Measurements from ENCODE around the gene DNAH10. TPM values are rescaled to one million over a fixed set of nuclear protein-coding genes. Genes with fewer than 3 reads are reported as not detected.

Gene DNAH10
- total RNA-seq, 1 experiment from 2014 or later, result 0.09 TPM

DNA sequence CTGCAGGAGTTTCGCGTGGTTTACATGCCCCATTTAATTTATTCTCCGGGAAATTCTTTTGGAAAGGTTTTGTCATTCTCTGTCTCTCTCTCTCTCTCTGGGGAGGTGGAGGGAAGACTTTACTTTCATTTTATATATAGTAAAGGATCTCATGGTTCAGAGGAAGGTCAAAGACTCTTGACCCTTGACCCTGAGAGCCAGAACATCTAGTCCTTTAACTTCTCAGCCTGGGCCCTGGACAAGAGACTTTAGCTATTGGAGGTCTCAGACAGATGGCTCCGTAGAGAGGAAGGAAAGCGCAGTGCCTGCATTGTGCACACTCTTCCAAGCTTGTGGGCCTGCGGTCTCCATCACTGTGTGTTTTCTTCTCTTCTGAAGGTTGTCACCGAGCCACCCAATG is 166.8 kb downstream of the DNAH10 start:
- Mint-ChIP-seq H3K9me3 (no peaks in the 10 kb centered on the region), H3K4me3 (no peak overlapping the region), H3K36me3 (no peaks in the 10 kb centered on the region), H3K27me3 (ENCODE audit: low read depth) (peaks cover 7% of the 10 kb centered on the region), H3K4me1 (no peaks in the 10 kb centered on the region), H3K27ac (no peak overlapping the region)
- no peak for ATAC-seq
- DNase-seq (ENCODE audit: low spot score), result no peak
- ChIA-PET POLR2A (no interaction called here), CTCF (interaction anchor here (4.3 kb wide), 1 partner anchor 10 kb away, joined by 36 read pairs; no protein-coding TSS in a partner anchor)
- TF ChIP-seq GRHL2 (CRISPR knock-in tag; IDR thresholded peaks at IDR 0.05; ENCODE audit: insufficient replicate concordance, severe bottlenecking) (no peak), ZNF263 (CRISPR knock-in tag; IDR thresholded peaks at IDR 0.05; ENCODE audit: low read depth) (no peak)
- TF ChIP-seq, protein P1, sequence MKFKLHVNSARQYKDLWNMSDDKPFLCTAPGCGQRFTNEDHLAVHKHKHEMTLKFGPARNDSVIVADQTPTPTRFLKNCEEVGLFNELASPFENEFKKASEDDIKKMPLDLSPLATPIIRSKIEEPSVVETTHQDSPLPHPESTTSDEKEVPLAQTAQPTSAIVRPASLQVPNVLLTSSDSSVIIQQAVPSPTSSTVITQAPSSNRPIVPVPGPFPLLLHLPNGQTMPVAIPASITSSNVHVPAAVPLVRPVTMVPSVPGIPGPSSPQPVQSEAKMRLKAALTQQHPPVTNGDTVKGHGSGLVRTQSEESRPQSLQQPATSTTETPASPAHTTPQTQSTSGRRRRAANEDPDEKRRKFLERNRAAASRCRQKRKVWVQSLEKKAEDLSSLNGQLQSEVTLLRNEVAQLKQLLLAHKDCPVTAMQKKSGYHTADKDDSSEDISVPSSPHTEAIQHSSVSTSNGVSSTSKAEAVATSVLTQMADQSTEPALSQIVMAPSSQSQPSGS (CRISPR knock-in tag; IDR thresholded peaks at IDR 0.05; ENCODE audit: borderline replicate concordance, low read depth), result no peak
- TF ChIP-seq, protein P2, sequence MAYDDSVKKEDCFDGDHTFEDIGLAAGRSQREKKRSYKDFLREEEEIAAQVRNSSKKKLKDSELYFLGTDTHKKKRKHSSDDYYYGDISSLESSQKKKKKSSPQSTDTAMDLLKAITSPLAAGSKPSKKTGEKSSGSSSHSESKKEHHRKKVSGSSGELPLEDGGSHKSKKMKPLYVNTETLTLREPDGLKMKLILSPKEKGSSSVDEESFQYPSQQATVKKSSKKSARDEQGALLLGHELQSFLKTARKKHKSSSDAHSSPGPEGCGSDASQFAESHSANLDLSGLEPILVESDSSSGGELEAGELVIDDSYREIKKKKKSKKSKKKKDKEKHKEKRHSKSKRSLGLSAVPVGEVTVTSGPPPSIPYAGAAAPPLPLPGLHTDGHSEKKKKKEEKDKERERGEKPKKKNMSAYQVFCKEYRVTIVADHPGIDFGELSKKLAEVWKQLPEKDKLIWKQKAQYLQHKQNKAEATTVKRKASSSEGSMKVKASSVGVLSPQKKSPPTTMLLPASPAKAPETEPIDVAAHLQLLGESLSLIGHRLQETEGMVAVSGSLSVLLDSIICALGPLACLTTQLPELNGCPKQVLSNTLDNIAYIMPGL (CRISPR knock-in tag; IDR thresholded peaks at IDR 0.05), result no peak
- TF ChIP-seq, protein P3, sequence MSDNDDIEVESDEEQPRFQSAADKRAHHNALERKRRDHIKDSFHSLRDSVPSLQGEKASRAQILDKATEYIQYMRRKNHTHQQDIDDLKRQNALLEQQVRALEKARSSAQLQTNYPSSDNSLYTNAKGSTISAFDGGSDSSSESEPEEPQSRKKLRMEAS (CRISPR knock-in tag; IDR thresholded peaks at IDR 0.05), result no peak

DNA sequence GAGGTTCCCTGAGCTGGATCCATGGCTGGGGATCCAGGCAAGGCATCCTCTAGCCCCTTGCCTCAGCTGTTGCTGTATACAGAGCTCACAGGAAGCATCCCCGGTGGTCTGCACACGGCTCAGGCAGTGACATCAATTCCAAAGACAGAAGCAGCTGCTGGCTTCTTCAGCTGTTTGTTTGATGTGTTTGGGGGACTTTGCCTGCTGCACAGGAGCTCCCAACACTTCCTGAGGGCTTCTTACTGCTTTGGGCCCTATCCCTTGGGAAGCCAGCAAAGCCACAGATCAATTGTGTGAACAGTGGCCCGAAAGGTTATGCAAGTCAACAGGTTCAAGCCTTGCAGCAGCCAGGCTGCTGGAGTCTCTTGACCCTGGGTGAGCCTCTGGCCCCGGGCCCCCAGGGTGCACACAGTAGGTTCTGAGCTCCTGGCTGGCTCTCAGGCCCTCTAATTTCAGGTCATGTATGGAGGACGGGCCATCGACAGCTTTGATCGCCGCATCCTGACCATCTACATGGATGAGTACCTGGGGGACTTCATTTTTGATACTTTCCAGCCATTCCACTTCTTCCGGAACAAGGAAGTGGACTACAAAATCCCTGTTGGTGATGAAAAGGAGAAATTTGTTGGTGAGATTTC is 168.0 kb downstream of the DNAH10 start:
- TF ChIP-seq, protein P1 (CRISPR knock-in tag; IDR thresholded peaks at IDR 0.05; ENCODE audit: borderline replicate concordance, low read depth), result no peak
- no peak for TF ChIP-seq NR3C1 (CRISPR knock-in tag; conservative IDR thresholded peaks at IDR 0.05; ENCODE audit: low read depth)
- TF ChIP-seq, protein P4, sequence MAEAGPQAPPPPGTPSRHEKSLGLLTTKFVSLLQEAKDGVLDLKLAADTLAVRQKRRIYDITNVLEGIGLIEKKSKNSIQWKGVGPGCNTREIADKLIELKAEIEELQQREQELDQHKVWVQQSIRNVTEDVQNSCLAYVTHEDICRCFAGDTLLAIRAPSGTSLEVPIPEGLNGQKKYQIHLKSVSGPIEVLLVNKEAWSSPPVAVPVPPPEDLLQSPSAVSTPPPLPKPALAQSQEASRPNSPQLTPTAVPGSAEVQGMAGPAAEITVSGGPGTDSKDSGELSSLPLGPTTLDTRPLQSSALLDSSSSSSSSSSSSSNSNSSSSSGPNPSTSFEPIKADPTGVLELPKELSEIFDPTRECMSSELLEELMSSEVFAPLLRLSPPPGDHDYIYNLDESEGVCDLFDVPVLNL (CRISPR knock-in tag; IDR thresholded peaks at IDR 0.05; ENCODE audit: borderline replicate concordance, low read depth), result no peak
- no peak for TF ChIP-seq CREM (CRISPR knock-in tag; IDR thresholded peaks at IDR 0.05)
- TF ChIP-seq TP53 (CRISPR knock-in tag; IDR thresholded peaks at IDR 0.05), result no peak
- no peak for TF ChIP-seq ZNF219 (CRISPR knock-in tag; IDR thresholded peaks at IDR 0.05; ENCODE audit: borderline replicate concordance)
- no peak for TF ChIP-seq RELA (CRISPR knock-in tag; IDR thresholded peaks at IDR 0.05; ENCODE audit: borderline replicate concordance)
- TF ChIP-seq ELF4 (CRISPR knock-in tag; IDR thresholded peaks at IDR 0.05; ENCODE audit: low read depth), result no peak
- TF ChIP-seq TEAD4 (CRISPR knock-in tag; IDR thresholded peaks at IDR 0.05), result no peak
- no peak for TF ChIP-seq ZNF138 (CRISPR knock-in tag; conservative IDR thresholded peaks at IDR 0.05)
- H3K4me1 Mint-ChIP-seq, result no peaks in the 10 kb centered on the region
- peaks cover 7% of the 10 kb centered on the region for H3K27me3 Mint-ChIP-seq (ENCODE audit: low read depth)
- no peak overlapping the region for H3K4me3 Mint-ChIP-seq
- ChIA-PET CTCF (interaction anchor here (0.9 to 1.7 kb wide), 2 partner anchors 9 to 25 kb away, joined by 4 to 10 read pairs; no protein-coding TSS in a partner anchor), POLR2A (no interaction called here)
- no peak for DNase-seq (ENCODE audit: low spot score)
- no peaks in the 10 kb centered on the region for H3K9me3 Mint-ChIP-seq
- H3K36me3 Mint-ChIP-seq, result no peaks in the 10 kb centered on the region
- H3K27ac Mint-ChIP-seq, result no peak overlapping the region
- ATAC-seq, result no peak
